HG03135 (cell line): ENCODE results near the gene PTPN12.
"Not testable (repeated sequence)": the region's sequence is repeated elsewhere in the genome, so short reads cannot be mapped to it uniquely, and the experiment has no call there.

Experiments
- ATAC-seq: cut with Tn5 transposase; IDR thresholded peaks from one replicate; pipeline ENCODE4 v1.9.1; 2021; ENCODE audit warnings: mild to moderate bottlenecking, moderate library complexity; ENCODE audit not compliant: unreplicated experiment

The PTPN12 gene

DNA sequence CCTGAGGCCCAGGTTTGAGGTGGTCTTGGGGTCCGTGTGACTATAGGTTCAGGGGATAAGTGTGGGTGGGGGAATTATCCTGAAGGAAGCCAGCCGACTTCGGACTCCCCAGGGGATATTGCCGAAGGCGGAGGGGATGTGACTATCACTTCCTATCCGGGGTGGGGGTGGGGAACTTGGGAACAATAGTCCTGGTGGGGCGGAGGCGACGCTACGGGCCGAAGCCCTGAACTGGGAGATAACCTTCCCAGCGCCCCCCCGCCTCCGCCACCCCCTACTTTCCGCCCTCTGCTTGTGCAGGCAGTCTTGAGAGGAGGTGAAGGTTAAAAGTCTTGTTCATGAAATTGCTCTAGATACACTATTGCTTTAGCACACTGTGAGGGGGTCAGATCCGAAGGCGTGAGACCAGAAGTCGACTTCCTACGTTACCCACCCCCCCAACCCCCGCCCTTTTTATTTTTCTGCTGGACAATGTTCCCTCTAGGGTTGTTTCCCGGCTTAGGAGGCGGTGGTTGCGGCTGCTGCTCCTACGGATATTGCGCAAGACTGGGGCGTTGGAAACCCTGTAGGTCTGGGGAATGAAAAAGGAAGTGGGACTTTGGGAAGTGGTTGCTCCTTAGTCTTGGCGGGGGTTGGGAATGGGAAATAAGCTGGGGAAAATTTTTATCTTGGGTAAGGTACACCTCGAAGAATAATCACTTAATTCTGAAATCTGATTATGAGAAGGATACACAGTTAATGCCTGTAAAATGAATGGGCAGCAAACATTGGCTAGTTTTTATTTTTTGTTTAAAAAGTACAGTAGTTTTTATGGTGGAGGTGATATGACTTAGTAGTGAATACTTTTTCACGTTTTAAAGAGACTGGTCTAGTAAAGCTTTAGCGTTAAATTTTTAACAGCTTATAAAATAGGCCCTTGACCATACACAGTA, 1.5 kb downstream of the PTPN12 start:
- ATAC-seq = no peak

DNA sequence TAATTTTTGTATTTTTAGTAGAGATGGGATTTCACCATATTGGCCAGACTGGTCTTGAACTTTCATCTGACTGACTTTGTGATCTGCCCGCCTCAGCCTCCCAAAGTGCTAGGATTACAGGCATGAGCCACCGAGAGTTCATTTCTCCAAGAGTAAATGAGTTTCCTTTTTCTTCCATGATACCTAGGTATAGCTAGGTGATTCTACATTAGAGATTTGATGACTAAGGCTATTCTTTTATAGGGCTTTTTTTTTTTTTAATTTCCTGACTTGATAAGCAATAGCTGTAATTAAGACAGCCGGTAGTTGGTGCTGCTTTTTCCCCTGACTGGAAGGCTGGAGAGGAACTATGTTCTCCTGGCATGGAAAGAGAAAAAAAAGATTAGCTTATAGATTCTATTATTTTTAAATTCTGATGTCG, 3.3 kb downstream of the PTPN12 start:
- ATAC-seq = no peak

DNA sequence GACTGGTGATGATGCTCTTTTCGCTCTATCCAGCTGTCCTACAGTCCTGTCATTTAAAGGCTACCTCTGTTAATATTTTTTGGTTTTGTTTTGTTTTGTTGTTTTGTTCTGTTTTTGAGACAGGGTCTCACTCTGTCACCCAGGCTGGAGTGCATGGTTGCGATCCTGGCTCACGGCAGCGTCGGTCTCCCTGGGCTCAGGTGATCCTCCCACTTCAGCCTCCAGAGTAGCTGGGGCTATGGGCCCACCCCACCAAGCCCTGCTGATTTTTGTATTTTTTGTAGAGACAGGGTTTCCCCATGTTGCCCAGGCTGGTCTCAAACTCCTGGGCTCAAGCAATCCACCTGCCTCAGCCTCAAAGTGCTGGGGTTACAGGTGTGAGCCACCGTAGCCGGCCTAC, 3.9 kb downstream of the PTPN12 start:
- not testable (repeated sequence) for ATAC-seq

DNA sequence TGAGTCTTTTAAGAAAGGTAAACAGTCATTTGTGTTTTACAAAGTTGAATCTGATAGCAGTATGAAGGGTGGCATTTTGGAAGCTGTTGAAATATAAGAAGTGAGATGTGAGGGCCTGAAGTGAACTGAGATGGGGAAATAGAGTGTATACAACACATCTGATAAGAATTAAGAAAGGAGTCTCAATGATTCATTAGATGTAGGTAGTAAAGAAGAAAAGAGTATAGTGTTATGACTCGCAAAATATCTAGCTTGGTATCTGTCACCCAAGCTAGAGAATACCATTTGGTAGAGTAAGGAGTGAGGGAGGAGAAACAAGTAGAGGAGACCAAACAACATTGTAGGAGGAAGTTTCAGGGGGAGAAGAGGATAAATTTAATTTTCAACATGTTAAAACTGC, 5.3 kb downstream of the PTPN12 start:
- ATAC-seq = no peak

DNA sequence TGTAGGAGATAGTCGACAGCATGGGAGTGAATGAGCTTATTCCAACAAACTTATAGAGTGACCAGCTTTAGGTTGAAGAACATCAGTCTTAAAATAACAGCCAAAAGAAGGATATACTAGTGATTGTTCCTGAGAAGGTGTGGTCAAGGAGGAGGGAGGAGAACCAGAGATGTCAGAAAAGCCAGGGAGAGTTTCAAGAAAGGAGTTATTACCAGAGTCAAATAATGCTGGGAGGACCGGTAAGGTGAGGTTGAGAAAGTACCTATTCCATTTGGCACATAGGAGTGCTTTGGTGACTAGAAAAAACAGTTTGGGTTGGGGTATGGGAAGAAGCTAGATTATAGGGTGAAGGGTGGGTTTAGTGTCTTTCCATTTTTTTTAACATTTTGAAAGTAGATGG, 5.8 kb downstream of the PTPN12 start:
- ATAC-seq = no peak

DNA sequence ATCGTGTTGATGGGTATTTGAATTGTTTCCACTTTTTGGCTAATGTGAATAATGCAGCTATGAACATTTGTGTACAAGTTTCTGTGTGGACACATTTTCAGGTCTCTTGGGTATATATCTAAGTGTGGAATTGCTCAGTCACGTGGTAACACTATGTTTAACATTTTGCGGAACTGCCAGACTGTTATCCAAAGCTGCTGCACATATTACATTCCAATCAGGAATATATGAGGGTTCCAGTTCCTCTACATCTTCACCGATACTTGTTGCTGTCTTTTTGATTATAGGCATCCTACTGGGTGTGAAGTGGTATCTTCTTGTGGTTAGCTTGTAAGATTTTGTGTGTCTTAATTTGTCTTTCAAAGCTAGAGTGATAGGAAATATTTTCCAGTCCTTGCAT, 6.8 kb downstream of the PTPN12 start:
- ATAC-seq = no peak

DNA sequence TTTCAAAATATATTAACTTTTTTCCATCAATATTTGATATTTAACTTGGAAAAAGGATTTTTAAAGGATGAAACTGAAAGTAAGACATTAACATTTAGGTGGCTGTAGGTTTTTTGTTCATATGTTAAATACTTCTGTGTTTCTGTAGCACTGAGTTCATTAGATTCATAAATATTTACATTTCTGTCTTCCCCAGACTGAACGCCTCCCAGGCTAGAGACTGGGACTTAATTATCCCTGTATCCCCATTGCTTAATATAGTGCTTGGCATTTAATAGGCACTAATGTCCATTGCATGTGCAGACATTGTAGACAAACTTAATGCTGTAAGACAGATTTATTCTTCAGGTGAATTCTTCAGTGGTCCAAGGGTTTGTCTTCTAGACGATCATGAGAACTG, 7.4 kb downstream of the PTPN12 start:
- ATAC-seq = no peak

DNA sequence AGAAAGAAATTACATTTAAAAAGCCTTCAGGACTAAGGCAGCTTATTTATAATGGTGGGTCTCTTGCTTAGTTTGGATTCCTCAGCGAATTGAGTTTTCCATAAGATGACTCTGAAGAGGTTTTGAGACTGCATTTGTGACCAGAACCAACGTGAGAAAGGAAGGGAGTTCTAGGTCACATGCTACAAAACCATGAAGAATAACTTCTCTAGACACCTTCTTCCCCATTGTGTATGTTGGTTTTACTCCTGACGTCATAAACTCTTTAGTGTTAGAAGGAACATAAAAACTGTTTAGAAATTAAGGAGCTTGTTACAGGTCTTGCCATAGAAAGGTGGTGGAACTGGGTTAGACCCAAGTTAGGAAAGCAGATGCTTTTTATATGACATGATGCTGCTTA, 11.1 kb downstream of the PTPN12 start:
- no peak for ATAC-seq

DNA sequence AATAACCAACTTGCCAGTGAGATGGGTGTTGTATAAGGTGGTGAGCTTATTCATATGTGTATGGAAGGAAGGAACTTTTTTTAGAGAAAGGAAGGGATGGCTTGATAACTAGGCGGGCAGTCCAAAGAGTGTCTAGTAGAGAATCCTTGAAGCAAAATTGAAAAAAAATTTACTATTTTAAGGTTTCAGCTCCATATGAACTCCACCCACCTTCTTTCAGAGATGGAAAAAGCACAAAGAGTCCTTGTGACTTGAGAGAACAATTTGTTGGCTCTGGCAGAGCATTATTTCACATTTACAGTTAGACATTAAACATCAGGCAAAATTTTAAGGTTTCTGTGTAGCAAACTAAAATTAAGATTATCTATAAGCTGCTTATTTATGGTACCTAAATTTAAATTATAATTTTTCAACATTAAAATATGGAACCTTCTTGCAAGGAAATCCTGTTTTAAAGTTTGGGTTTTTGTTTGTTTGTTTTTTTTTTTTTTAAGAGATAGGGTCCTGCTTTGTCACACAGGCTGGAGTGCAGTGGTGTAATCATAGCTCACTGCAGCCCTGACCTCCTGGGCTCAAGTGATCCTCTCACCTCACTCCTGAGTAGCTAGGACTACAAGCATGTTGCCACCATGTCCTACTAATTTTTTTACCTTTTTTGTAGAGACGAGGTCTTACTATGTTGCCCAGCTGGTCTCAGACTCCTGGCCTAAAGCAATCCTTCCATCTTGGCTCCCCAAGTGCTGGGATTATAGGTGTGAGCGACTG, 12.2 kb downstream of the PTPN12 start:
- ATAC-seq = no peak

DNA sequence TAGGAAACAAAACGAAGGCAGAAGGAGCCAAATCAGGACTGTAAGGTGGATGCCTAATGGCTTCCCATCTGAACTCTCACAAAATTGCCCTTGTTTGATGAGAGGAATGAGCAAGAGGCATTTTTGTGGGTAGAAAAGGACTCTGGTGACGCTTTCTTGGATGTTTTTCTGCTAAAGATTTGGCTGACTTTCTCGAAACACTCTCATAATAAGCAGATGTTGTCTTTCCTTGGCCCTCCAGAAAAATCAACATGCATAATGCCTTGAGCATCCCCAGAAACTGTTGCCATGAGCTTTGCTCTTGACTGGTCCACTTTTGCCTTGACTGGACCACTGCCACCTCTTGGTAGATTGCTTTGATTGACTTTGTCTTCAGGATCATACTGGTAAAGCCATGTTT, 13.5 kb downstream of the PTPN12 start:
- no peak for ATAC-seq

DNA sequence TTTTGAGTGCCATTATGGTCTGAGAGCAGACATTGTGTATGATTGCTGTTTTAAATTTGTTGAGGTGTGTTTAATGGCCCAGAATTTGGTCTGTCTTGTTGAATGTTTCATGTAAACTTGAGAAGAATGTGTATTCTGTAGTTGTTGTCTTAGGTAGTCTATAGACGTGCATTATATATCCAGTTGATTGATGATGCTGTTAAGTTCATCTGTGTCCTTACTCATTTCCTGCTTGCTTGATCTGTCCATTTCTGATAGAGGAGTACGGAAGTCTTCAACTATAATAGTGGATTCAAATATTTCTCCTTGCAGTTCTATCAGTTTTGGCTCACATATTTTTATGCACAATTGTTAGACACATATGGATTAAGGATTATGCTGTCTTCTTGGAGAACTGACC, 16.0 kb downstream of the PTPN12 start:
- ATAC-seq = no peak

DNA sequence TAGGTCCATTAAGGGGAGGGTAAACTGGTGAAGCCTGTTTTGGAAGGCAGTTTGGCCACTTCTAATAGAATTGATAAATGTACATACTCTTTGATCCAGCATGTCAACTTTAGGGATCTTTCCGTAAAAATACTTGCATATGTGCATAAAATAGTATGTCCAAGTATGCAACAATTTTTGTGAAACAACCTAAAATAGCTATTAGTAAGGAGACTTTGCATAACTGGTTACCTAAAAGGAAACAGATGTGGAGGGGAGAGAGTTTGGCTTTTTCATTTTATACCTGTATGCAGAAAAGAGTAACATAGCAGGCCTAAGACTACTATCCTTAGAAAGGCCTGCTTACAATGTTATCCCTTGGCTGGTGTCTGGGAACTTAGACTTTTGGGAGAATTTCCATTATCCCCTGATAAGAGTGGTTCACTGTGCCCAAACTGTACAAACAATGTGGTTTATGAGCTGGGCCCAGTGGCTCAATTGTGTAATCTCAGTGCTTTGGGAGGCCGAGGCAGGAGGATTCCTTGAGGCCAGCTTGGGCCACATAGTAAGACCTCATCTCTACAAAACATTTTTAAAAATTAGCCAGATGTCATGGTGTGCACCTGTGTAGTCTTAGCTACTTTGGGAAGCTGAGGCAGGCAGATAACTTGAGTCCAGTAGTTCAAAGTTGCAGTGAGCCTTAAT, 21.3 kb downstream of the PTPN12 start:
- ATAC-seq = no peak

DNA sequence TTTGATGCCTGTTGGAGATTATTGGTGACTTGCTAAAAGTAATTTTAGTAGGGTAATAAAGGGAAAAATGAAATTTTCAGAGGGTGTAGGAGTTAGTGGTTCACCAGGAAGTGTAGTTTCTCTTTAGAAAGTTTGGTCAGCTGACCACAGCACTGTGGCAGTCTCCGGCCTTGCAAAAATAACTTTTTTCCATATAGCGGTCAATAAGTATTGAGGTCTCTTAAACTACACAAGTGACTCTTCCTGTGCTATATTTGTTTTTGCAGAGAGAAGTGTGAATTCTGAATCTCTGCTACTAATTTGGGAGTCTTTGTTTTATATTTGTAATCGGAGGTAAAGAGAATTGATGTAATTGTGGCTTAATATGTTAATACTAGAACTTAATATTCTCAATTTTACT, 24.3 kb downstream of the PTPN12 start:
- peak; percentile 85 for ATAC-seq

DNA sequence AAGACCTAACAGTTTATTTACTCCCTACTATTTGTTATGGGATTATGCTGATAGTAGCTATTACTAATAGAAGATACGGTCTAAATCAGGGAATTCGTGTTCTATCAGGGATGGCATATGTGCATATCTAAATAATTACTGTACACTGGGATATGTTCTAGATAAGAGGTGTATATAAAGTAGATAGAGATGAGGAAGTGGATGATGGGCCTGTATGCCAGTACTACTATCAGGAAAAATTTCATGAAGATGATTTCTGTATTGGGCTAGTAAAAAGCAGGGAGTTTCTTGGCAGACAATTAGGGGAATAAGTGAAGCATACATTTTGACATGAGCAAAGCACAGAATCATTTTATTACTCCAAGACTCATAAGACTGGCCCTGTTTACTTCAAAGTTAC, 26.2 kb downstream of the PTPN12 start:
- no peak for ATAC-seq

DNA sequence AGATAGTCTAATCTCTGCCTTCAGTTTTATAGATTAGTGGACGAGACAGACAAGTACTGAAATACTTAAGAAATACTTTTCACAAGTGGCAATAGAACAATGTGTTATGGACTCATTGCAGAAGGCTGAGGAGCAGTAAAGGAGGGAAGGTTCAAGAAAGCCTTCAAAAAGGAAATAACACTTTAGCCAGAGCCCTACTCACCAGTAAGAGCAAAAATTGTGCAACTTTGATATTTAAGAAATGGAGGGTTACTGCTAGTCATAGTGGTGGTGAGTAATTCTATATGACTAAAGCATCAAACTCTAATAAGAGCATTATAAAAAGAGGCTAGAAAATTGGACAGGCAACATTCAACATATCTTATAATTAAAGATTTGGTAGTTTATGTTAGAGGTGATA, 28.8 kb downstream of the PTPN12 start:
- ATAC-seq = no peak

DNA sequence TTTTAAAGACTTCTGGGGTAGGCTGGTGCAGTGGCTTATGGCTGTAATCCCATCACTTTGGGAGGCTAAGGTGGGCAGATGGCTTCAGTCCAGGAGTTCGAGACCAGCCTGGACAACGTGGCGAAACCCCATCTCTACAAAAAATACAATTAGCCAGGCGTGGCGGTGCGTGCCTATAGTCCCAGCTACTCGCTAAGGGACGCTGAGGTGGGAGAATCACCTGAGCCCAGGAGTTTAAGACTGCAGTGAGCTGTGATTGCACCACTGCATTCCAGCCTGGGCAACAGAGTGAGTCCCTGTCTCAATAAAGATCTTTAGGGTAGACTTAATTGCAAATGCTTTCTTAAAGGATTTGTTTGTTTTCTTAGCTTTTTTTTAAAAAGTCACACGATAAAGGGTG, 29.3 kb downstream of the PTPN12 start:
- ATAC-seq = no peak

DNA sequence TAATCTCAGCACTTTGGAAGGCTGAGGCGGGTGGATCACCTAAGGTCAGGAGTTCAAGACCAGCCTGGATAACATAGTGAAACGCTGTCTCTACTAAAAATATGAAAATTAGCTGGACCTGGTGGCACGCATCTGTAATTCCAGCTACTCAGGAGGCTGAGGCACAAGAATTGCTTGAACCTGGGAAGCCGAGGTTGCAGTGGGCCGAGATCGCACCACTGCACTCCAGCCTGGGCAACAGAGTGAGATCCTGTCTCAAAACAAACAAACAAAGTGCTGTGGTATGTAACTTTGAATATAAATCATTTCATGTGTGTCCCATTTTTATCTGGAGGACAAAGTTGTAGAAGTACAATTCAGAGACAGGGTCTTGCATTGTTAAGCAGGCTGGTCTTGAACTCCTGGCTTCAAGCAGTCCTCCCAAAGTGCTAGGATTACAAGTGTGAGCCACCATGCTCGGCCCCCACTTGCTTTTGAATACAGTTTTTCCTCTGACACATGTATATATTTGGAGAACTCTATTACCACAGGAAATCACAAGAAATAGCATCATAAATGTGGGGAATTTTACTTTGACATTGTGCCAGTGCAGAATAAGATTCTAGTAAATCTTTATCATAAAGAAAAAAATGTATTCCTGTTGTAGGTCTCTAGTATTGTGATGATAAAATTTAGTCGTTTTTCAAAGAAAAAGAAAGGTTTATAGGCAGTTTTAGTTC, 32.6 kb downstream of the PTPN12 start:
- ATAC-seq = no peak

DNA sequence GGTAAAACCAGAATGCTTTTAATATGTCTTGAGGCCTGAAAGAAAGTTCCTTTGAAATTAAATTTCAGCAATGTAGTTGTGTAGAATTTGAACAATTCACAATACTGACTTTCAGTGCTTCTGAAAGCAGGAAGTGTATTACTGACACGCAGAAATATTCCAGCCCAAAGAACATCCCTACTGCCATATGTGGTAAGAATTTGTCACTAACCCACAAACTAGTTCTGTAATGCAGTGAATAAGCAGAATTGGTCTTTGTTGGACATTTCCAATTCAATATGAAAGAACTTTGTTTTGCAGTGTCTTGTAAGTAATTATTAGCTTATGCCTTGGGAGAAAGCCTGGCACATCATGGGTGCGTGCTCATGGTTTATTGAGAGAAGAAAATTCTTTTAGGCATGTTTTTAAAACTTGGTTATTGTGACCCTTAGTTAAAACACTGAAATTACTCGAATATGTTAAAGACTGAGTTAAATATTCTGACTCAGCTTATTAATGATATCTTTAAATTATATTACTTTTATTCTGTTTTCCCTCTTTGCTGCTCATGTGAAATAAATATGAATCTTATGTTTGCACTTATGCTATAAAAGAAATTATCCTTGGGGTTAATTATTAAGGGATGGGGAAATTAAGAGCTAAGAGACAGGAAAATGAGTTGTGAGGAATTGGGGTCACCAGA, 33.4 kb downstream of the PTPN12 start:
- no peak for ATAC-seq

DNA sequence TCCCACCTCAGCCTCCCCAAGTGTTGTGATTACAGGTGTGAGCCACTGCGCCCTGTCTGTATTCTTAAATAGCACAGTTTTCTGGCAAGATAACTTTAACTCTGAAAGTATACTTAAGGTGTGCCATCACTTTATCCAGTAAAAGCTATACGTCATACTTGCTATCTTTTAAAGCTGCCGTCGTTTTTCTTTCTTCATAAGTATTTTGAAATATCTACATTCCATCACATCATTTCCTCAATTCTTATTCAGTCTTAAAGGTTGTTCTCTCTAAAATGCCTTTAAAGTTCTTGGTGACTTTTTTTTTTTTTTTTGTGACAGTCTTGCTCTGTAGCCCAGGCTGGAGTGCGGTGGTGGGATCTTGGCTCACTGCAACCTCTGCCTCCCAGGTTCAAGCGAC, 34.7 kb downstream of the PTPN12 start:
- no peak for ATAC-seq

DNA sequence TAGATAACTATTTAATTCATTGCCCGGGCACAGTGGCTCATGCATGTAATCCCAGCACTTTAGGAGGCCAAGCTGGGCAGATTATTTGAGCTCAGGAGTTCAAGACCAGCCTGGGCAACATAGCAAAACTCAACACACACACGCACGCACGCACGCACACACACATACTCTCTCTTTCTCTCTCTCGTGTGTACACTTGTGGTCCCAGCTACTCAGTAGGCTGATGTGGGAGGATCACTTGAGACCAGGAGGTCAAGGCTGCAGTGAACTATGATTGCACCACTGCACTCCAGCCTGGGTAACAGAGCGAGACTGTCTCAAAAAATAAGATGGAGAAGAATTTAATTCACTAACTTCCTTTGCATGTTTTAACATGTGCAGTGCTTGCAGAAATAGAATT, 38.1 kb downstream of the PTPN12 start:
- no peak for ATAC-seq
